HepG2 (cell line): ENCODE results near the gene GRIK3.

ENCODE experiments used
- HES4 ChIP-seq: sonication (generic); formaldehyde crosslinking; IDR thresholded peaks from 2 replicates; pipeline ENCODE4 v1.9.0; 2021; ENCODE audit warnings: mild to moderate bottlenecking, missing genetic modification reagents, borderline replicate concordance
- TCF7 ChIP-seq: sonication (generic); IDR thresholded peaks from 2 replicates; pipeline ENCODE4 v1.6.1; 2016; ENCODE audit warnings: antibody characterized with exemption, low read depth

DNA sequence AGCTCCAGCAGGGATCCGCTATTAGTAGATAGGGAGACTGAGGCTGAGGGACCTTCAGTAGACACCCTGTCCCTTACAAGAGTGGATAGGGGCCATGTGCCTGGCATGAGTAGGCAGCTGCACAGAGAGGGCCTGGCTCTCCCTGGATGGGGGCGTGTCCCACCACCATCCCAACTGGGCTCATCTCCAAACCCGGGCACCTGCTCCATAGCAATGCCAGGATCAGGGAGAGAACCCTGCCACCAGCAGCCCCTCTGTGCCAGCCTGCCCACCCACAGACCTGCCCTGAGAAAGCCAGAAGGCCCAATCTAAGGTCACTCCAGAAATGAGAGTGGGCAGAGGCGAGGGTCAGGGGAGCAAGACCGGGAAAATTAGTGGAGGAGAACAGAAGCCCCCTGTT is 121.3 kb downstream of the GRIK3 start:
- TF ChIP-seq TCF7 (no peak), HES4 (CRISPR knock-in tag) (no peak)
